ENCODE data around the gene CREM. TPM values are rescaled to one million over a fixed set of nuclear protein-coding genes. Genes with fewer than 3 reads are reported as not detected.
A peak's percentile ranks its signal among the peaks of the same experiment; 100 is the strongest.

The CREM gene
- total and polyA plus RNA-seq, 2 experiments from 2014 or later: 41.9 to 53.2 TPM

DNA sequence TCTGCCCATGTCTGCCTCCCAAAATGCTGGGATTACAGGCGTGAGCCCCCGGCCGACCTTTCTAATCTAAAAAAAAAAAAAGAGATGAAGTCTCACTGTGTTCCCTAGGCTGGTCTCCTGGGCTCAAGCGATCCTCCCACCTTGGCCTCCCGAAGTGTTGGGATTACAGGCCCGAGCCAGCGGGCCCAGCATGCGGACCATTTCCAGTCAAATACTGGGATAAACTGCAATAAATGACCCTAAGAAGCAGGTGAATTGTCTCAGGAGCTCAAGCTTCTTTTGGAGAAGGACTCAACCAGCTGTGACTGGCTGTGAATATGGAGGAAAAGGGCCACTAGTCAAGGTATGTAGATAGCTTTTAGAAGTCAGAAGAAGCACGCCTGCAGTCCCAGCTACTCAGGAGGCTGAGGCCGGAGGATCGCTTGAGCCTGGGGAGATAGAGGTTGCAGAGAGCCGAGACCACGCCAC is 550 bp upstream of the CREM start:
- Histone ChIP-seq H2AFZ (peak overlapping the region; percentile 92), H3K27me3 (no peaks in the 10 kb centered on the region), H3K36me3 (replicated peaks; ENCODE audit: insufficient read depth, low read depth) (no peaks in the 10 kb centered on the region), H3K9me3 (ENCODE audit: low read depth) (no peaks in the 10 kb centered on the region), H3K4me2 (peak overlapping the region; percentile 77), H3K9me2 (replicated peaks; ENCODE audit: insufficient read depth) (no peaks in the 10 kb centered on the region), H3K27ac (peak overlapping the region; percentile 66), H4K20me1 (ENCODE audit: insufficient read depth, poor library complexity, severe bottlenecking) (peaks cover 3% of the 10 kb centered on the region), H3K4me1 (ENCODE audit: insufficient read depth) (peaks cover 11% of the 10 kb centered on the region), H3K4me3 (peak overlapping the region; percentile 11), H3K79me2 (peaks cover 26% of the 10 kb centered on the region)
- TF ChIP-seq, protein P1, sequence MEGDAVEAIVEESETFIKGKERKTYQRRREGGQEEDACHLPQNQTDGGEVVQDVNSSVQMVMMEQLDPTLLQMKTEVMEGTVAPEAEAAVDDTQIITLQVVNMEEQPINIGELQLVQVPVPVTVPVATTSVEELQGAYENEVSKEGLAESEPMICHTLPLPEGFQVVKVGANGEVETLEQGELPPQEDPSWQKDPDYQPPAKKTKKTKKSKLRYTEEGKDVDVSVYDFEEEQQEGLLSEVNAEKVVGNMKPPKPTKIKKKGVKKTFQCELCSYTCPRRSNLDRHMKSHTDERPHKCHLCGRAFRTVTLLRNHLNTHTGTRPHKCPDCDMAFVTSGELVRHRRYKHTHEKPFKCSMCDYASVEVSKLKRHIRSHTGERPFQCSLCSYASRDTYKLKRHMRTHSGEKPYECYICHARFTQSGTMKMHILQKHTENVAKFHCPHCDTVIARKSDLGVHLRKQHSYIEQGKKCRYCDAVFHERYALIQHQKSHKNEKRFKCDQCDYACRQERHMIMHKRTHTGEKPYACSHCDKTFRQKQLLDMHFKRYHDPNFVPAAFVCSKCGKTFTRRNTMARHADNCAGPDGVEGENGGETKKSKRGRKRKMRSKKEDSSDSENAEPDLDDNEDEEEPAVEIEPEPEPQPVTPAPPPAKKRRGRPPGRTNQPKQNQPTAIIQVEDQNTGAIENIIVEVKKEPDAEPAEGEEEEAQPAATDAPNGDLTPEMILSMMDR (IDR thresholded peaks at IDR 0.05; ENCODE audit: poor library complexity): no peak
- TF ChIP-seq EZH2 (IDR thresholded peaks at IDR 0.05; ENCODE audit: borderline replicate concordance) (no peak), EZH2phosphoT487 (IDR thresholded peaks at IDR 0.05; ENCODE audit: low read depth, severe bottlenecking, unreplicated experiment) (no peak)
- WGBS (ENCODE audit: low lambda C conversion rate, missing lambda C conversion rate): 87% methylated on average over 13 of the region's 13 CpGs
- DNase-seq (ENCODE audit: low spot score): no peak

DNA sequence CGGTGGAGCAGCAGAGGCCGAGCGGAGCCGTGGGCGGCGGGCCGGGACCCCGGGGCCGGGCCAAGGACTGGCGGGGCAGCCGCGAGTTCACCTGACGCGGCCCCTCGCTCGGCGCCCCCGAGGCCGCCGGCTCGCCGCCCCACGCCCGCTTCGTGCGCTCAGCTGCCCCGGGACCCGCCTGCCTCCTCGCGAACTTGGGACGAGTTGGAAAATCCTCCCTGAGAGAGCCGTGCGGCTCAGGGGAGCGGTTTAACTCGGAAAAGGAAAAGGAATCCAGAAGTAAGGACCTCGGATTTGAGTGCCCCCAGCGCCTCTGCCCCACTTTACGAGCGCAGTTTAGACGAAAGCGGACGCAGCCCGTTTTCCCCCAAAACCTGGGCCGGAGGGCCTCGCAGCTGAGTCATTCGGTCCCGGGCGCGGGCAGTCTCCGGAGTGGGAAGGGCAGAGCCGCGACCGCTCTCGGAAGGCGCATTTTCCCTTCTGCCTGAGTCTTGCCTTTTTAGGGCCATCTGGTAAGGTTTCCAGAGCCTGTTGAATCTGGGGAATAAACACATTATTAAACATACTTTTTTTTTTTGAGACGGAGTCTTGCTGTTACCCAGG is 744 bp downstream of the CREM start:
- Histone ChIP-seq H3K79me2 (peaks cover 37% of the 10 kb centered on the region), H2AFZ (peak overlapping the region; percentile 78), H3K36me3 (replicated peaks; ENCODE audit: insufficient read depth, low read depth) (no peaks in the 10 kb centered on the region), H3K27ac (peak overlapping the region; percentile 100), H3K9me2 (replicated peaks; ENCODE audit: insufficient read depth) (no peaks in the 10 kb centered on the region), H3K4me1 (ENCODE audit: insufficient read depth) (peaks cover 11% of the 10 kb centered on the region), H3K4me3 (peak overlapping the region; percentile 90), H3K27me3 (no peaks in the 10 kb centered on the region), H3K4me2 (peak overlapping the region; percentile 84), H4K20me1 (ENCODE audit: insufficient read depth, poor library complexity, severe bottlenecking) (peaks cover 3% of the 10 kb centered on the region), H3K9me3 (ENCODE audit: low read depth) (no peaks in the 10 kb centered on the region)
- no peak for TF ChIP-seq EZH2 (IDR thresholded peaks at IDR 0.05; ENCODE audit: borderline replicate concordance)
- TF ChIP-seq, protein P1 (IDR thresholded peaks at IDR 0.05; ENCODE audit: poor library complexity): no peak
- TF ChIP-seq EZH2phosphoT487 (IDR thresholded peaks at IDR 0.05; ENCODE audit: low read depth, severe bottlenecking, unreplicated experiment): no peak
- peak; percentile 84 for DNase-seq (ENCODE audit: low spot score)
- WGBS (ENCODE audit: low lambda C conversion rate, missing lambda C conversion rate): 3% methylated on average over 35 of the region's 56 CpGs

- DNase-seq (ENCODE audit: low spot score): no peak
- peak overlapping the region; percentile 84 for H3K4me2 ChIP-seq
- H3K4me3 ChIP-seq: no peak overlapping the region
- 93% methylated on average over 1 of the region's 1 CpG for WGBS (ENCODE audit: low lambda C conversion rate, missing lambda C conversion rate)
- peaks cover 6% of the 10 kb centered on the region for H4K20me1 ChIP-seq (ENCODE audit: insufficient read depth, poor library complexity, severe bottlenecking)
- H2AFZ ChIP-seq: no peak overlapping the region
- H3K9me3 ChIP-seq (ENCODE audit: low read depth): no peaks in the 10 kb centered on the region
- H3K36me3 ChIP-seq (replicated peaks; ENCODE audit: insufficient read depth, low read depth): no peaks in the 10 kb centered on the region
- TF ChIP-seq, protein P1 (IDR thresholded peaks at IDR 0.05; ENCODE audit: poor library complexity): no peak
- TF ChIP-seq EZH2phosphoT487 (IDR thresholded peaks at IDR 0.05; ENCODE audit: low read depth, severe bottlenecking, unreplicated experiment): no peak
- H3K9me2 ChIP-seq (replicated peaks; ENCODE audit: insufficient read depth): no peaks in the 10 kb centered on the region
- H3K79me2 ChIP-seq: peaks cover 52% of the 10 kb centered on the region
- no peaks in the 10 kb centered on the region for H3K27me3 ChIP-seq
- H3K4me1 ChIP-seq (ENCODE audit: insufficient read depth): peaks cover 11% of the 10 kb centered on the region
- H3K27ac ChIP-seq: no peak overlapping the region
Measured at GRCh38 chr10:35129185-35129674, 2.6 kb downstream of the CREM start.

Measured in hepatocyte (in vitro differentiated cells).